Skin epidermis (tissue), 12 donors: ENCODE results near the gene KAT6B.
A peak's percentile ranks its signal among the peaks of the same experiment; 100 is the strongest.

Source experiments
- H3K27ac ChIP-seq, 21 experiments: fragments of 200-600 bp; sonication (generic) in 11 of 21; one replicate each; pipeline ENCODE4 v1.5.0; 2020; ENCODE audit warnings: mild to moderate bottlenecking in 3 of 21, inconsistent platforms in 2 of 21, moderate library complexity in 2 of 21
- H3K4me3 ChIP-seq, 7 experiments: fragments of 200-600 bp; sonication (generic) in 2 of 7; one replicate each; pipeline ENCODE4 v1.5.0; 2020; ENCODE audit warnings: inconsistent platforms in 2 of 7, mild to moderate bottlenecking in 2 of 7, moderate library complexity in 1 of 7

The KAT6B gene

DNA sequence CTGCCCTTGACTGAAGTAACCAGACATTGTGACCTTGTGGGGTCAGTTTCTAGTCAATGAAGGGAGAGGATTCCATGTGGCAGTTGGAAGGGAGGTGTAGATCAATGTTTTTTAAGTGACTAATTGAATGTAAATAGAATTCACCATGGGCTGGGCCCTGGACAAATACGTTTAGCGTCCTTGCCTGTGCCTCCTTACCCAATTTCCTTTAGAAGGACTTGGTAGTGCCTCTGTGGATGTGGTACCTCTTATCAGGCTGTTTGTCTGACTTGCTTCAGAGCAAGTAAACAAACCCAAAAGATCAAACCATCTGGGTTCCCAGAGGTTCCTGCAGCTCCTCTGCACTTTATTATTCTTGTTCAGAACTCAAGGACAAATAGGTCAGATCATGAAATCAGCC, 4.3 kb upstream of the KAT6B start:
- H3K4me3 ChIP-seq = no peak overlapping the region
- H3K27ac ChIP-seq = peak overlapping the region in 10 of 21 experiments; percentile 8 to 61 (median 50)

DNA sequence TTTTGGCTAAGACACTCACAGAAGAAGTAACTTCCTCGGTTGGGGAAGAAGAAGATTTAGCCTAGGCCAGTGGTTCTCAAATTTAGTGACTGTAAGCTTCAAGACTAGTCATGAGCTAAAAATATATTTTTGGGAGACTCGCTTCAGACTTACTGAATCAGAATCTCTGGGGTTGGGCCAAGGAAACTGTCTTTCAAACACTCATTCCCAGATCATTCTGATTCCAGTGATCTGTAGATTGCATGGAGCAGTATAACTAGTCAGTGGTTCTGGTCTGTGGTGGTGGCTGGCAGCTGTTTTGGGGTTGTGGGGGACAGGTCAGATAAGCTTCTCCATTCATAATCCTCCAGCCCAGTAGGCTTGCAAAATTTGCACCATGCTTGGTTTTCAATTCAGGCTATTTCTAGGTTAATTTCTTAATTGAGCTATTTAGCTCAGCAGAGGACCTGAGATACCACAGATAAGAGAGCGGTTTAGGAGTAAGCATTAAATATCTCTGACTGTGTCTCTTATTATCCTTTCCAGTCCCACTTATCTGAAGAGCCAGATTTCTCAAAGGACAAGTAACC, 3.8 kb upstream of the KAT6B start:
- no peak overlapping the region for H3K4me3 ChIP-seq
- H3K27ac ChIP-seq = peak overlapping the region in 9 of 21 experiments; percentile 8 to 61 (median 49)

DNA sequence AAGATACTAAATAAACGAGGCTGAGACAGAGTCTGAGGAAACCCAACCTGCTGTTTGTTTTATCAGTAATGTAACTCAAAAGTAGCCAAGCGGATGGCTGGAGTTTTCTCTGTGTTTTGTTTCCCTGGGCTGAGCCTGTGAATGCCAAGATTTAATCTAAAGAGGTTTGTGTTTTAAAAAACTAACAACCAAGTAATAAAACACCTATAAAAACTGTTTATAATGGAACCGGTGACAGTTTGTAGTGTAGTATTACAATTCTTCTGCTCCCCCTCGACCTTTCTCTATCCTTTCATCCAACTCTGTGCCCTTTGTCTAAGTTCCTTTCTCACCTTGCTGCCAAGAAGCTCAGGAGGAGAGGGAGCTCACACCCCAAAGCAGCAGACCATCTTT, 2.6 kb upstream of the KAT6B start:
- no peak overlapping the region for H3K4me3 ChIP-seq
- H3K27ac ChIP-seq = peak overlapping the region in 5 of 21 experiments; percentile 88 to 99 (median 91)

DNA sequence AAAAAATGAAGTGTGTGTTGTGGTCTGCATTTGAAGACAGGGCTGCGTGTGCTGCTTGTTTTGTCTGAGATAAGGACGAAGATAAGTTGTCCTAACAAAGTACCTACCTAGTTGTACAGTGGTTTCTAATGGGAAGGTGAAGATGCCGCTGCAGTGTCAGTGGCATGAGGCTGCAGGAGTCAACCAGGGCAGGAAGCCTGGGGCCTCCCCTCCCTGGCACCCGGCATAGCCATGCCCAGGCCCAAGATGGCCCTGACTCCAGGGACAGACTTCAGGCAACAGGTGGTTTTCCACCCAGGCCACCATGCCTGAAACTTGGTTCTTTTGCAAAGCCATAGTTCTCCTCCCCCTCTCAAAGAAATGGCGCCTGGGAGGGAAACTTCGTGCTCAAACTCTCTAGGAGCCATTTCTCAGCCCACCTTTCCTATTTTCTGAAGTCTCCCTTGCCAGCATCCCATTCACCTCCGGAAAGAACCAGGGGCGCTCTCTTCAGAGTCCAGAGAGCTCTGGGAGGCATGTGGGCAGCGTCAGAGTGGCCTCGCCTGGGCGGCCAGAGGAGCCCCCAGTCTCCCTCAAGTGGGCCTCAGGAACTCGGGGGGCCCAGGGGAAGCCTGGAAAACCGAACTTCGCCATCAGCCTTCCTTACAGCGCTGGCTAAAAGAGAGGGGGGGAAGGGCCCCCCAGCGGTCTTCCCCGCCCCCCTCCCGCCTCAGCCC, 2.1 kb upstream of the KAT6B start:
- H3K27ac ChIP-seq = peak overlapping the region in 20 of 21 experiments; percentile 51 to 100 (median 88)
- H3K4me3 ChIP-seq = peak overlapping the region; percentile 82 to 94 (median 91)

DNA sequence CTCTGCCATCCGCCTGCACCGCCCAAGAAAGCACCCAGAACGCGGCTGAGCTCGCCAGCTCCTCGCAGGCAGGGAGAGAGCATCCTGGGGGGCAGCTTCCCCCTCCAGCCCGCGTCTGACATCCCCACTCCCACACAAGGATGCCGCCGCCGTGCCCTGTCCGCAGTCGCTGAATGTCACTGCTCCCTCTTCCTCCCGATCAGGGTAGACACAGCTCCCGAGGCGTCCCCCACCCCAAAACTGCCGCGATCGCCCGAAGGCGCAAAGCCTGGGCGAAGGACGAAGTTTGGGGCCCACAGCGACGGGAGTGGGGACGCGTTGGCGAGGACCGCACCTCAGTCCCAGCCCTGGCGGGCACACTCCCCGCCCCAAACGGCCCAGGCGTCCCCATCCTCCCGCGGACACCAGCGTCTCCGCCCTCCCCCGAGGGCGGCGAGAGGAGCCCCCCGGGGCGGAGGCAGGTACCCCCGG, 1.5 kb upstream of the KAT6B start:
- Histone ChIP-seq H3K27ac (peak overlapping the region in 20 of 21 experiments; percentile 51 to 100 (median 88)), H3K4me3 (peak overlapping the region; percentile 82 to 94 (median 91))

DNA sequence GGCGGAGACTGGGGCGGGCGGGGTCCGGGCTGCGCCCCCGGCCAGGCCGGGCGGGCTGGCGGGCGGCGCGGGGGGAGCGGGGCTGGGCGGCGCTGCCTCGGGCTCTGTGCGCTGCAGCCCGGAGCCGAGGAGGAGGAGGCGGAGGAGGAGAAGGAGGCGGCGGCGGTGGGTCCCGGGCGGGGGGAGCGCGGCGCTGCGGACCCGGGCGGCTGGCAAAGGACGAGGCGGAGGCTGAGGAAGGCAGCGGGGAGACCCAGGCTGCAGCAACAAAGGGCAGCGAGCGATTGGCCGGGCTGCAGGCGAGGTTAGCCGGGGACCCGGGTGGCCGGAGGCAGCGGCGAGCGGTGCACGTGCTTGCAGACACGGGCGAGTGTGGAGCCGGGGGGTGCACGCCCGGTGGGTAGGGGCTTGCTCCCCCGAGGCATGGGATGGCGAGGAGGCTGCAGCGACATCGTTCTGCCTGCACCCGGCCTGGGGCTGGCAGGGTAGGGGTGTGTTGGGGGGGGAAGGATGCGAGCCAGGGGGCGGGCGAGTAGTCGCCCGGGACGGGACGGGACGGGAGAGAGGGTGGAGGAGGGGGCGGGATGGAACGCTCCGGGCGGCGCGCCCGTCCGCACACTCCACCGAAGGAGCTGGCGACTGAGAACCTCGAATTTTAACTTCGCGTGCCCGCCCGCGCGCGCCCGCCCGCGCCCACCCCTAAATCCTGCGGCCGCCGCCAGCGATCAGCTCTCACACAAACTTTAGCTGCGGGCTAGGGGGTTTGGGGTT, 844 bp upstream of the KAT6B start:
- peak overlapping the region; percentile 33 to 100 (median 88) for H3K27ac ChIP-seq
- H3K4me3 ChIP-seq = peak overlapping the region; percentile 82 to 94 (median 91)

DNA sequence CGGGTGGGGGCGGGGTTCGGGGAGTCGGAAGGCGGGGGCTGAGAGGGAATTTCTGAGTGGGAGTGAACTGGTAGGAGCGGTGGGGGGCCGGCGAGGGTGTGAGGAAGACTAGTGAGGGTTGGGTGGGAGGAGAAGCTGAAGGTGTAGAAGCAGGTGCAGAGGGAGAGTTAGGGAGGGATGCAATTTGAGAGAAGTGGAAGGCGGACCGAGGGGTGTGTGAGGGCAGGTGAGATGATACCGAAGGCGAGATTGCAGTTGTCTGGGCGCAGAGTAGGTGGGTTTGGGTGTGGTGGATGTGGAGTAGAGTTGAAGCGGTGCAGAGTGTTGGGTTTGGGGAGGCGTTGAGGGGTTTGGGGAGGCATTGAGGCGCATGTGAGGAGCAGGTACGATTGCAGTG, 643 bp downstream of the KAT6B start:
- peak overlapping the region in 16 of 21 experiments; percentile 26 to 100 (median 99) for H3K27ac ChIP-seq
- H3K4me3 ChIP-seq = peak overlapping the region; percentile 65 to 94 (median 86)

DNA sequence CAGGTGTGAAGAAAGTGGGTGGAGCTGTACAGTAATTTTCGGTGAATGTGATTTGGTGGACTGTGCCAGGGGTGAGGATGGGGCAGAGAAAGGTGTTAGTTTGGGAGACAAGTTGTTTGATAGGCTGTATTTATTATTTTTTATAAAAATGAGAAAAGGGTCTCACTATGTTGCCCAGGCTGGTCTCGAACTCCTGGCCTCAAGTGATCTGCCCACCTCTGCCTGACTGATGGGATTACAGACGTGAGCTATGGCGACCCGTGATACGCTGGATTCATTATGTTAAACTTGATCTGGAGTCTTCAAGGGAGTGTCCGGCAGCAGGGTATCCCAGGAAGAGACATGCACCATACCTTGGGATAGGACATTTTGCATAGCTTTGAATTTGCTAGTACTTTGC, 1.3 kb downstream of the KAT6B start:
- peak overlapping the region in 8 of 21 experiments; percentile 99 to 100 (median 99) for H3K27ac ChIP-seq
- peak overlapping the region in 5 of 7 experiments; percentile 65 to 94 (median 91) for H3K4me3 ChIP-seq

DNA sequence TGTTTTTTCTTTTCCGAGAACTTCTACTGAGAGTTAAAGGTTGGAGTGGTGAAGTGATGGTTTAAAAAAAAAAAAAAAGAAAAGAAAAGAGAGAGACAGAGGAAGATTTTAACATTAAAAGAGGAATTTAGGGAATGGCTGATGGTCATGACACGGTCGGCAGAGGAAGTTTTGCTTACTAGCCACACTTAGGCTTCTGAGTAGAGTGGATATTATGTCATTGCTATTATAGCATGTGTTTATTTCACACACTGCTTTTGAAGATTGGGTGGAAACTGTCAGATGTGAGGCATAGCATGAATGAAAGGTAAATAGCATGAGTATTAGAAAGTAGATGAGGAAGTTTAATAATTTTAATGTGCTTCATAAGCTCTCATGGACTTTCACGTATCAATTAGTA, 2.5 kb downstream of the KAT6B start:
- H3K27ac ChIP-seq = no peak overlapping the region
- H3K4me3 ChIP-seq = no peak overlapping the region

DNA sequence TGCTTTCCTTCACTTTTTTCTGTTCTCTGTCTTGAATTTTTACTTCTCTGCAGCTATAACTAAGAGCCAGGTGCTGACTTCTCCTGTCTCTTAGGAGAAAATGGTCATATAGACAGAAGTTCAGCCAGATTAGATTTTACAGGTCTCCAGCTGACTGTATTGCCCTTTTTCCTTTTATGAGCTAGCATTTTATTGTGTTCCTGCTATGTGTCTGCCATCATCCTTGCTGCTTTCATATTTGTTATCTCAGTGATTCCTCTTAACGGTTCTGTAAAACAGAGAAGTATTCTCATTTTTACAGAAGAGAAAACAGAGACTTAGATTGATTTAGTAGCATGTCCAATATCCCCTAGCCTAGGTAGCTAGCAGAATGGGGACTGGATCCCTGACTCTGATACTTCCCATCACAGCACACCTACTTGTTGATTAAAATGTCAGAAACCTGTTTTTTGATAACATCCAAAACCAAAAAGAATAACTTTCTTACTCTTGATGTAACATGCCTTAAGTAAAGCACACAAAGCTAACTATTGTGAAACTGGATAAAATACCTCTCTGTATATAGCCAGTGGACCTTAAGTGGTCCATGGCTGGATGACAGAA, 5.2 kb downstream of the KAT6B start:
- Histone ChIP-seq H3K27ac (no peak overlapping the region), H3K4me3 (no peak overlapping the region)

DNA sequence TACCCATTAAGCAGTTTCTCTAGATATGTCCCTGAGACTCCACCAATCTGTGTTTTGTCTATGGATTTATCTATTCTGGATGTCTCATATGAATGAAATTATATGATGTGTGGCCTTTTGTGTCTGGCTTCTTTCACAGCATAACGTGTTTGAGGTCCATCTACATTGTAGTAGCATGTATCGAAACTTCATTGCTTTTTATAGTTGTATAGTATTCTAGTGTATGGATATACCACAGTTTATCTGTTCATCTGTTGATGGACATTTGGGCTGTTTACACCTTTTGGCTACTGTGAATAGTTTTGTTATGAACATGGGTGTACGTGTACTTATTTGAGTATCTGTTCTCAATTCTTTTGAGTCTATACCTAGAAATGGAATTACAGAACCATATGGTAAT, 9.6 kb downstream of the KAT6B start:
- no peak overlapping the region for H3K27ac ChIP-seq
- no peak overlapping the region for H3K4me3 ChIP-seq

DNA sequence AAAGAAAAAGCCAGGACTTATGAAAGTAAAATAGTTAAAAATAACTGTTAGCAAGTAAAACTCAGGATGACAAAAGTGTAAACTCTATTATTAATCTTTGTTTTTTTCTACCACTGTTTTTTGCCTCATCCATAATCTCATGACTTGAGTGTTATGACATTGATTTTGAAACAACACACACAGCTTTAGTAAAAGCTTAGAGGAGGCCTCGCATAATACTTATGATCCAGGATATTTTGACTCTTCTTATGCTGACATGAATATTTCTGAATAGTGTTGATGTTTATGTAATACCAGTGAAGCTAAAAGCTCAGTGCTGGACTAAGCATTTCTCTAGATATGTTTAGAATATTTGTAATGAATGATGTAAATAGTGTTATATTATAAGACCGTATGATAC, 10.5 kb downstream of the KAT6B start:
- Histone ChIP-seq H3K4me3 (no peak overlapping the region), H3K27ac (no peak overlapping the region)

DNA sequence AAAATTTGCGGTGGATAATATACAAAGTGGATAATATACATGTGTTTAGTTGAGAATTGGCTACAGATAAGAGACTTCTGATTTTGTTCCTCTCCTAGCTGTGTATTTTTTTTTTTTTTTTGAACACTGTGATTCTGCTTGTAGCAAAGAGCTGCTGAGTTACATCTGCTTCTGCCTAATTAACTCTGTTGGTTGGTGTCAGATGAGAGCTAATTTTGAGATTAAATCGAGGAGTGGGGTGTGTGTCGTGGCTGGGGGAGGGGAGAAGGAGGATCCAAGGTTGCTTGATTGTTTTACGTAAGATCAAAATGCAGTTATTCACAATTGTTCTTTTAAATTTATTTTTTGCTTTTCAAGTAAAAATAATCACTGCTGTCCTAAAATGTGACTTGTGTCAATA, 11.3 kb downstream of the KAT6B start:
- H3K27ac ChIP-seq = no peak overlapping the region
- no peak overlapping the region for H3K4me3 ChIP-seq

DNA sequence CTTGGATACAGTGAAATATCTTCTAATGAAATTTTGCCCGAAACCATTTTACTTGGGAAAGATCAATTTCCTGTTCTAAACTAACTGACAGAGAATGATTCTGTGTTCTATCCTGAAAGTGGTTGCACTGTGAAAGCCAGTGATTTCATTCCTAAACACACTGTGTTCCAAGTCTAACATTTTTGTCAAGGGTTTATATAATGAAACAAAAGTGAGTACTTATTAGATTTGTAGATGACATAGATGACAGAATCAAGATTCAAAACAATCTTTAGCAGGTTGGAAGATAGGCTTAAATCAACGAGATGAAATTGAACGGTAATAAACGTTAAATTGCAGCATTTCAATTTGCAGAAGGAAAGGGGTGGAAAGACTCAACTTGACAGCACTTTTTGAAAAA, 13.3 kb downstream of the KAT6B start:
- Histone ChIP-seq H3K4me3 (no peak overlapping the region), H3K27ac (no peak overlapping the region)

DNA sequence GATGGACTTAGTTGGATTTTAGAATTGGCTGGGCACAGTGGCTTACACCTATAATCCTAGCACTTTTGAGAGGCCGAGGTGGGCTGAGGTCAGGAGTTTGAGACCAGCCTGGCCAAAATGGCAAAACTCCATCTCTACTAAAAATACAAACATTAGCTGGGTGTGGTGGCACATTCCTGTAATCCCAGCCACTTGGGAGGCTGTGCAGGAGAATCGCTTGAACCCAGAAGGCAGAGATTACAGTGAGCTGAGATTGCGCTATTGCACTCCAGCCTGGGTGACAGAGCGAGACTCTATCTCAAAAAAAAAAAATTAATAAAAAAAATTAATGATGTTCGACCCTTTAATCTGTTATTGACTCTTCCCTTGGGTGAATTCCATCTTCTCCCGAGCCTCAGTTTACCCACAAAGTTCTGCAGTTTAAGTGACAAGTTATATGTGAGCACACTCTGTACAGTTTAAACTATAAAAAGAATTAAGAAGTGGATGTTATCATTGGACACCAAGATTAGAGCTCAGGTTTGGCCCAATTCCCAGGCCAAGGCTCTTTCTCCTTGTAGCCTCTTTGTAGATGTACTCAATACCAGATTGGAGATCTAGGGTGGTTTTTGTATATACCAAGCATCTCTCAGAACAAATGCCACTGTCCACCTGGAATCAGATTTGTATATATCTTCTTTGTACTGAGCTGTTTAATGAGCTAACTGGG, 15.0 kb downstream of the KAT6B start:
- no peak overlapping the region for H3K27ac ChIP-seq

DNA sequence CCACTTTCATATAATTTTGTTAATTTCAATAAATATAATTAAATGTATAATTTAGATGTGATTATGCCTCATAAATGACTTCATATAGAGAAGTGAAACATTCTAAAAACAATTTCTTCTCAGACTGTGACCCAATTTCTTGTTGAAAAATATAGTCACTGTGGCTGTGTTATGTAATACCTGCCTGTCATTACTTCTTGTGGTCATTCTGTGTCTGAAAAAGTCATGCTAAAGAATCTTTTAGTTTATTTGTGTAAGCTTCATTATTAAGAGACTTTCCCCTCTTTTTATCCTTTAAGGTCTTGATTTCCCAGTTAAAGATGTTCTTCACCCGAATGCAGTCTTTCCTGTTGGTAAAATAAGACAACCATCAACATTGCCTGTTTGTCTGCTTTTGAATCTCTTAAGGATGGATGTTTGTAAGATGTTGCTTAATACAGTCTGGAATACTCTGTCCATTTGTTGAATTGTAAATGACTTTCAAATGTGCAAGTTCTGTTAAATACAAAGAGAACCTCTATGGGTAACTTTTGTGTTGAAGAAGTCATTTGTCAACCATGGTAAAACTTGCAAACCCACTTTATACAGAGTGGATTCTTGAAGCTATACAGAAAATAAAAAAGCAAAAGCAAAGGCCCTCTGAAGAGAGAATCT, 16.0 kb downstream of the KAT6B start:
- peak overlapping the region in 3 of 21 experiments; percentile 21 to 51 (median 43) for H3K27ac ChIP-seq

More for the DNA sequence above, 15.0 kb downstream of the KAT6B start:
- no peak overlapping the region for H3K4me3 ChIP-seq

DNA sequence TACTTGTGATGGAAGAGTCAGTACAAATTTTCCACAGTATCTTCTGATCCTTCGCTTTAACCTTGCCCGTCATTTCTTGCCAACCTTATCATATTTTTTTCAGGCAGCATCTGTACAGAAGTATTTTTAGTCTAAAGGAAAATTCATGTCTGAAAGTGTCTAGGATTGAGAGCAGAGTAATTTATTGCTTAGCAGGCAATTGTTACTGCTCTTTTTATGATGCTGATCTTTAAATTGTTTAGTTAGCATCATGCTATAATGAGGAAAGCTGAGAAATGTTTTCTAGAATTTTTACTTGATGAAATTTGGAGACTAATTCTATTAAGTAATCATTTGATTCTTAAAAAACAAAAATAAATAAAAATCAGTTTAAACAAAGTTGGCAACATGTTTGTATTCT, 20.6 kb downstream of the KAT6B start:
- H3K4me3 ChIP-seq = no peak overlapping the region
- H3K27ac ChIP-seq = no peak overlapping the region

More for the DNA sequence above, 16.0 kb downstream of the KAT6B start:
- no peak overlapping the region for H3K4me3 ChIP-seq

DNA sequence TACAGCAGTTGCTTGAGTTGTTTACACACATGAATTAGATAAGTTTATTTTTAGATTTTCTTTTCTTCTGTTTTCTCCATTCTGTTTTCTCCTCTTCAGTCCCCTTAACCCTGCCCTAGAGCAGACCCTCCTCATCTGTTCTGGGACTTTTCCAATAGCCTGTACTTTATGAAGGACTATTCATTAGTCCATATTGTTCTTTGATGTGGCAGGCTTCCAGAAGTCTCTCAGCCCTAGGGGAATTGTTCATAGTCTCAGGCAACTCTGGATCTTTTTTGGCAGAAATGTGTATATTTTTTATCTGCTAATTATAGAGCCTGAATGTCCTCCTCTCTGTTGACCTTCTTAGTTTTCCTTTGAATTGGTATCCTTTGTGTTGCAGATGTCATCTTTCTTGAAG, 25.4 kb downstream of the KAT6B start:
- Histone ChIP-seq H3K27ac (peak overlapping the region in 13 of 21 experiments; percentile 8 to 52 (median 38)), H3K4me3 (no peak overlapping the region)

DNA sequence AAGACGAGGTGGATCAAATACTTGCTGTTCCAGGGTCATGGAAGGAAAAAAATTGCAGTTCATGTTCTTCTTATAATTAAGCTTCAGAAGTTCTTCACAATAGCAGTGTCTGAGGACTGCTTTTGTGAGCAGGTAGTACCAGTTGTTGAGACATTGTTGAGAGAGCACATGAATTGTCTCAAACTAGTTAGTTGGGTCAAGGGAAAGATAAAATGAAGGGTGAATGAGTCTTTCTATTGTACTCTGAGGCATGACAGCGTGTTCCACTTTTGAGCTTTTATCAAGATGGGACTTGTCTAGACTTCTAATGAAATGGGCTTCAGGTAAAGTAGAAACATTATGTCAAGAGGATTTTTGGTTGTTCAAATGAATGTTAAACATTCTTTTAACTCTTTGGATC, 26.0 kb downstream of the KAT6B start:
- H3K4me3 ChIP-seq = no peak overlapping the region
- peak overlapping the region in 13 of 21 experiments; percentile 8 to 52 (median 38) for H3K27ac ChIP-seq
